HG03108 (cell line): ENCODE measurements around the gene MTARC1.

Experiments
- ATAC-seq: cut with Tn5 transposase; IDR thresholded peaks from one replicate; pipeline ENCODE4 v1.9.1; 2021; ENCODE audit warnings: moderate library complexity; ENCODE audit not compliant: unreplicated experiment

The MTARC1 gene

DNA sequence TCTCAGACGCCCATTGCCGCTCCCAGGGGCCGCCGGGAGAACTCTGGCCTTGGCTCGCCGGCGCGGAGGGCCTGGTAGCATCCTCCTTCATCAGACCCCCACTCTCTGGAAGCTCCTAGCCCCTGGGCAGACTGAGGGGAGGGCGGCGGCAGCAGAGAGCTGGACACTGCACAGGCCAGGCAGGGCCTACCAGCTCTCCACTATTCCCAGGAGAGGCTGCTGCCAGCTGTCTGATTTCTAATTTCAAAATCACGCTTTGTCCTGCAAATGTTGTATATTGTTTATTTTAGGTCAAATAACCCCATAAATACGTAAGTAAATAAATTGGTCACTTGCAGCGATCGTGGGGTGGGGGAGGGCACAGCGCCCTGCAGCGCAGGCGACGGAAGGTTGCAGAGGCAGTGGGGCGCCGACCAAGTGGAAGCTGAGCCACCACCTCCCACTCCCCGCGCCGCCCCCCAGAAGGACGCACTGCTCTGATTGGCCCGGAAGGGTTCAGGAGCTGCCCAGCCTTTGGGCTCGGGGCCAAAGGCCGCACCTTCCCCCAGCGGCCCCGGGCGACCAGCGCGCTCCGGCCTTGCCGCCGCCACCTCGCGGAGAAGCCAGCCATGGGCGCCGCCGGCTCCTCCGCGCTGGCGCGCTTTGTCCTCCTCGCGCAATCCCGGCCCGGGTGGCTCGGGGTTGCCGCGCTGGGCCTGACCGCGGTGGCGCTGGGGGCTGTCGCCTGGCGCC, at the start of gene MTARC1:
Gene MTARC1, plus strand, starts transcription at position 577 of the 732 bp plus-strand sequence. Its CDS starts 32 bp downstream, at position 609.
- ATAC-seq: peak; percentile 72

DNA sequence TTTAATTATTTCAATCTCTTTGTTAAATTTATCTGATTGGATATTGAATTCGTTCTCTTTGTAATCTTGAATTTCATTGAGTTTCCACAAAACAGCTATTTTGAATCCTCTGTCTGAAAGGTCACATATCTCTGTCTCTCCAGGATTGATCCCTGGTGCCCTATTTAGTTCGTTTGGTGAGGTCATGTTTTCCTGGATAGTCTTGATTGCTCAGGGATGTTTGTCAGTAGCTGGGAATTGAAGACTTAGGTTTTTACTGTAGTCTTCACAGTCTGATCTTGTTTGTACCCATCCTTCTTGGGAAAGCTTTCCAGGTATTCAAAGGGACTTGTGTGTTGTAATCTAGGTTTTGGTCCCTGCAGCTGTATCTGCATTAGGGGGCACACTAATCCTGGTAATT, 45.4 kb upstream of the MTARC1 start:
- no peak for ATAC-seq

DNA sequence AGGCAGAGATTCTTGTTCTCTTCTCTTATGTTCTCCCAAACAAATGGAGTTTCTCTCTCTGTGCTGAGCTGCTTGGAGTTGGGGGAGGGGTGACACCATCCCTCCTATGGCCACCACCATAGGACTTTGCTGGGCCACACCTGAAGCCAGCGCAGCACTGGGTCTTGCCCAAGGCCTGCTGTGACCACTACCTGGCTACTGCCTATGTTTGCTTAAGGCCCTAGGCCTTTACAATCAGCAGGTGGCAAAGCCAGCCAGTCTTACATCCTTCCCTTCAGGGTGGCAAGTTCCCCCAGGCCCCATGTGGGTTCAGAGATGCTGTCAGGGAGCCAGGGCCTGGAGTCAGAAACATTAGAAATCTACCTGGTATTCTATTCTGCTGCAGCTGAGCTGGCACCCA, 44.9 kb upstream of the MTARC1 start:
- no peak for ATAC-seq

DNA sequence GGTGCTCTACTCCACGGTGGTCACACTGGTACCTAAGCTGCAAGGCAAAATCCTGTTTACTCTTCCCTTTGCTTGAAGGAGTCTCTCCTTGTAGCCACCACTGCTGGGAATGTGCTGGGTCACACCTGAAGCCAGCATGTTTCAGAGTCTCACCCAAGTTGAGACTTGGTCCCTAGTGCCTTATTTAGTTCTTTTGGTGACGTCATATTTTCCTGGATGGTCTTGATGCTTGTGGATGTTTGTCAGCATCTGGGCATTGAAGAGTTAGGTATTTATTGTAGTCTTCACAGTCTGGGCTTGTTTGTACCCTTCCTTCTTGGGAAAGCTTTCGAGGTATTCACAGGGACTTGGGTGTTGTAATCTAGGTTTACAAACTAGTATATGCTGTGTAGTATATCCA, 44.2 kb upstream of the MTARC1 start:
- ATAC-seq: no peak

DNA sequence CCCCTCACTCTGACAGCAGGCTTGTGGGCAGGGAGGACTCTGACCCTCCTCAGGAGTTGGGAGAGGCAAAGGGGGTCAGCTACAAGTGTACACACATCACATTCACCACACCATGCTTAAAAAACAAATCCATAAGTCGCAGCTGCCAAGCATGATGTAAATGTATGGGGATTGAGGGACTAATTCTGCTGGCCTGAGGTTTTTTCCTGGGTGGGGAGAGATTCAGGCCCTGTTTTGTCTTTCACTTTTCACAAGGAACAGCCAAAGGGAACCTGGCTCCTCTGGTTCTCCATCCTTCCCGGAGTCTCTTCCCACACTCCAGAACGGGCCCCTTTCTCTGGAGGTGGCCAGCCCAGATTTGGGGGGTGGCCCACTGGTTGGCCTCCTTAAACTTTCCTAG, 39.9 kb upstream of the MTARC1 start:
- no peak for ATAC-seq

DNA sequence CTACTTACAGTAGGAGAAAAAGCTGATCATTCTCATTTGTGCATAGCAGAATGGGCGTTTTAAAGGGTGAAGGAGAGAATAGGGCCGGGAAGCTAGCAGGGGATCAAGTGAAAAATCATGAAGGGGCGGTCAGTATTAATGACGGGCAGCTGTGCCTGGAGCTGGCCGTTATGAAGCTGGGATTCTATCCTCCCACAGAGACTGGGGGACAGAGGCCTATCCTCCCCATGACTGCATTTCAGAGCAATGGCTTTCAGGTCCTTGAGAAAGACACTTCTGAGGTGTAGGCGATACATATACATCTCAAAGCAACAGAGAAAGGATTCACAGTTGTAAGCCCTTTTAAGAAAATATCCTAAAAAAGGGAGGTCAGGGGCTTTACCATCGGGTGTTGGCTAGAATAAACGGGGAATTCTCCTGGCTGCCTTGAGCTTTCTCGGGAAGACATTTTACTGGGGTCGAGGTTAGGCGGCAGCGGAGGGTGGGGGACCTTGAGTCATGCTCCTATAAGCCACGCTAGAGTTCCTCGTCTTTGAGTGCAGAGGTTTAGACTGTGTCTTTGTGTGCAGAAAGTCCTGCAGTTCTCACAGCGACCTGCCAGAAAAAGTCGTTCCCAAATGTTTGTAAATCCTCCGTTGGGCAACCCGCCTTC, 39.1 kb upstream of the MTARC1 start:
- peak; percentile 3 for ATAC-seq

DNA sequence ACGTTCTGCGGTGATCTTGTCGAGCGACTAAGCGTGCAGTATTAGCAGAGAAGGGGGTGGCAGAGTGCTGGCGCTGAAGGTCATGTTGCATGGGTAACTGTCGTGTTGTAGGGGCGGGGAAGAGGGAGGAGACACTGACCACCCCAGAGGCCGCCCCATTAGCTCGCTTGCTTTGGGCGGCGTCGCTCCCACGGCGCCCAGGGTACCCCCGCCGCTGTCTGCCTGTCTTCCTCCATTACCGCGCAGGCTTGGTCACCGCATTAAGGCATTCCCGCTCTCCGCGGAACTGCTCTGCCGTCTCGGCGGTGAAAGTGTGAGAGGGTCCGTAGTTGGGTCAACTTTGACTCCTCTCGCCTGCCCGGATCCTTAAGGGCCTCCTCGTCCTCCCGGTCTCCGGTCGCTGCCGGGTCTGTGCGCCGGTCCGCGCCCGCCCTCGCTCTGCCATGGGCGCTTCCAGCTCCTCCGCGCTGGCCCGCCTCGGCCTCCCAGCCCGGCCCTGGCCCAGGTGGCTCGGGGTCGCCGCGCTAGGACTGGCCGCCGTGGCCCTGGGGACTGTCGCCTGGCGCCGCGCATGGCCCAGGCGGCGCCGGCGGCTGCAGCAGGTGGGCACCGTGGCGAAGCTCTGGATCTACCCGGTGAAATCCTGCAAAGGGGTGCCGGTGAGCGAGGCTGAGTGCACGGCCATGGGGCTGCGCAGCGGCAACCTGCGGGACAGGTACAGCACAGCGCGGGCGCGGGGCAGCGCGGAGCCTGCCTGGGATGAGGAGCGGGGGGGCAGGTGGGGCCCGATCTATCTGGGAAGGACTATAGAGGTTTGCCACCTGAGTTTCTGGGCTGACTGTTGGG, 38.4 kb upstream of the MTARC1 start, which contains the start of gene MTARC2:
Gene MTARC2, plus strand, starts transcription at position 234 of the 846 bp plus-strand sequence. Its CDS starts 210 bp downstream, at position 444.
- peak; percentile 91 for ATAC-seq

DNA sequence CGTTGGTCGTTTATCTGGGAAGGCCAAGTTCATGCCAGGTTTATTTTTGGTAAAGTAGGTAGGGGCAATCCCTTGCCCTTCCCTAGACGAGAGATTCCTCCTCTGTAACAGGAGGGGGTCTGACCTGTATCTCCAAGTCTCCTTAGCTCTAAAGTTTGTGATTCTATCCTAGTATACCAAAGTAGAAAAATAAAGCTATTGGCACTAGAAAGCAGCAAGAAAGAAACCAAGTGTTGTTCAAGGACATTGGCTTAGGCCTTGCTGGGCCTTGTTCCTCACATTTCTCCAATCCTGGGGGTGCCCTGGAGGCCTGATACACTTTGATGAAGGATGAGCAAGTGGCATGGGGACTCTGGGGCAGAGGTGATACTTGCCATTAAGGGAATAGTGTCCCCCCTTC, 37.8 kb upstream of the MTARC1 start:
- no peak for ATAC-seq

DNA sequence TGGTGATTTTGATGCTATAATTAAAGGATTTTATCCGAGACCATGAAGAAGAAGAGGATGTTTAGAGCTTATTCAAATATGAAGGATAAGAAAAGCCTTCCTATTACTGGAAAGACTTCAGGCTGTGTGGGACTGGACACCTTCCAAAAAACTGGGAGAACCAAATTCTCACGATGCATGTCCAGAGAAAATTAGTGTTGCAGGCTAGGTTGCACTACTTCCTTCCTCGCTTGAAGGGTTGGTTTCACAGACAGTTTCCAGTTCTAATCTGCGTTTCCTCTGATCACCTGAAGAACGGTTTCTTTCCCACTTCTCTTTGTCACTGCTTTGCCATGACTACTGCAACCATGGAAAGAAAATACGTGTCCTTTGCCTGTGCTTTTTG, 36.6 kb upstream of the MTARC1 start:
- no peak for ATAC-seq

DNA sequence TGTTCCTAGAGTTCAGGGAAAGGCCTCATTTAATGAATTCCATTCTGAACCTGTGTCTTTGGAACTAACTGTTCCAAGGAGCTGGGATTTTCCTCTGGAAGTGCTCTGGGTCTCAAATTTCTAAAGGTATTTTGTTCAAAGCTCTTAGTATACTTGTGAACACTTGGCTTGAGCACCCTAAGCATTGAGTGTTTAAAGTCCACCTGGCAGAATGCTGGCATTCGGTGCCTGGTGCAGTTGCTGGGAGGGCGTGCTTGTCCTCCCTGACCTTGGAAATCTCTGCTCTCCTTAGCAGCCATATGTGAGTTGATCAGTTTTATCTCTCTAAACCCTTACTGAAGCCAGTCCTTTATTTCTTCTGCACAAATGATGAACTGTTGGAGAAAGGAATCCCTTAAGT, 35.6 kb upstream of the MTARC1 start:
- ATAC-seq: no peak

DNA sequence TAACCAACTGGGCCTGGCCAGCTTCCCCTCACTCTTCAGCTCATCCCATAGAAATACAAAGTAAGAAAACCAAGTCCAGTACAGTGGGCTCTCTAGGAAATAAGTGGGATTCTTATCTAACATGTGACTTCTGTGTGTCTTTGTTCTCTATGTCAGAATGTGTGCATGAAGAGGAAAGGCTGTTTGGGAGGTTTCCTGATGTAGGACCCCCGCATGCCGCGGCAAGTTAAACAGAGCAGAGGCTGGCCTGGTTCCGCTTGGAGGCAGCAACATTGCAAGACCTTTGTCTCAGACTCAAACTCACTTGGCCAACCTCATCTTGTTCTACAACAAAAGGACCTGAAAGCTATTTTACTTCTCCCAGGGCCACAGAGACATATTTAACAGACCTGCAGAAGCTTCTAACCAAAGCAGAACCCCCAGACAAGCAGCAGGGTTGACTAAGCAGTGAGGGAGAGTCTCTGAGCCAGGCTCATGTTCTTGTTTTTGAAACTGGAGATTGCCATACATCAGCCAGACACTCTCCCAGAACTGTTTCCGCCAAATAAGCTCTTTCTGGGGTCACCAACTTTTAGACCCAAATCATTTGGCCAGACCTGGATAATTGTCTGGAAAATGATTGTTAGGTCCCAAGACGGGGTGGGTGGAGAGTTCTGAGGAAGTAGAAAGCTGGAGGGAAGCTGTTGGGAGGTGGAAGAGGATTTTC, 32.3 kb upstream of the MTARC1 start:
- ATAC-seq: no peak

DNA sequence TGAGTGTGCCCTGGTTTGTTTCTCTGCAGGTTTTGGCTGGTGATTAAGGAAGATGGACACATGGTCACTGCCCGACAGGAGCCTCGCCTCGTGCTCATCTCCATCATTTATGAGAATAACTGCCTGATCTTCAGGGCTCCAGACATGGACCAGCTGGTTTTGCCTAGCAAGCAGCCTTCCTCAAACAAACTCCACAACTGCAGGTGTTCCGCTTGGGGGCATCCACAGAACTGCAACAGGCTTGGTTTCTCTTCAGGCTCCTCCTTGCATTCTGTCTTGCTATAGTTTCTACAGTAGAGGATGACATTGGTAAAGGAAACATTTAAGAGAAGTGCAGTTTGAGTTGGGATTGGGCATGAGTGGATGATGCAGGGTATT, 31.8 kb upstream of the MTARC1 start:
- ATAC-seq: no peak

DNA sequence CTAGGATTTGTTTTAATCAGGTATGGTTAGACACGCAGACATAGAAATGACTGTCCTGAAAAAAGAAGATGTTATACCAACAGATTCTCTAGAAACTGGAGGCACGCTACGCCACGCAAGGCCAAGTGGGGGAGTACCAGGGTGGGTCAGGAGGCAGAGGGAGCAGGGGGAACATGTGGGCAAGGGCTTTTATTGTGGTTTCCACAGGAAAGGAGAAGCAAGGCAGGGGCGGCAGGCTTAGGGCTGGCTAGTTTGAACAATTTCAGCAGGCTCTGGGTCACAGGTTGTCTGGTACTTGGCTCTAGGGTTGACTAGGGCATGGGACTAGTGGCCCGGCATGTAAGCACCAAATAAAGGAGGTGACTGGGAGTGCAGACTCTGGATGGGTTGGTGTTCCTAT, 31.4 kb upstream of the MTARC1 start:
- no peak for ATAC-seq

DNA sequence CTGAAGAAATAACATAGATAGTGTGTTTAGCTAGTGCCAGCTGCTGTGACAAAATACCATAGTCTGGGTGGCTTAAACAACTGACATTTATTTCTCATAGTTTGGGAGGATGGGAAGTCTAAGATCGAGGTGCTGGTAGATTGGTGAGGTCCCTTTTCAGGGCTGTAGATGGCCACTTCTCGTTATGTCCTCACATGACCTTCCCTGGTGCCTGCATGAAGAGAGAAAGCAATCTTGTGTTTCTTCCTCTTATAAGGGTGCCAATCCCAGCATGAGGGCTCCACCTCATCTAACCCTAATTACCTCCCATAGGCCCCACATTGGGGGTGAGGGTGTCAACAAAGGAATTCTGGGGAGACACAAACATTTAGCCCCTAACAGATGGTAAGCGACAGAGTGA, 29.3 kb upstream of the MTARC1 start:
- ATAC-seq: no peak

DNA sequence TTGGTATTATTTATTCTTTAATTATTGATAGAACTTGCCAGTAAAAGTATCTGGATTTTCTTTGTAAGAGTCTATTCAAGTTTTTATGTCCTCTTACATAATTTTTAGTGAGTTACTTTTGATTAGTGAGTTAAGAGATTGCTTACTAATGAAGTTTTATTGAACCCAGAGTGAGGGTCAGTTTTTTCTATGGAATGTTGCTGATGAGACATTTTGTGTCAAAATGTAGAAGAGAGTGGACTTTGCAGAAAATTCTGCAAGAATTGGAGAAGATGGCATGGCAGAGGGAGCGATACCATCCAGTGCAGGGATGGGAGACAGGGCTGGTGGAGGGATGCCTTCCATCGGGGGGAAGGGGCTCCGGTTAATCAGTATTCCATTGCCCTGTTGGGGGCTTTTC, 27.6 kb upstream of the MTARC1 start:
- ATAC-seq: no peak

DNA sequence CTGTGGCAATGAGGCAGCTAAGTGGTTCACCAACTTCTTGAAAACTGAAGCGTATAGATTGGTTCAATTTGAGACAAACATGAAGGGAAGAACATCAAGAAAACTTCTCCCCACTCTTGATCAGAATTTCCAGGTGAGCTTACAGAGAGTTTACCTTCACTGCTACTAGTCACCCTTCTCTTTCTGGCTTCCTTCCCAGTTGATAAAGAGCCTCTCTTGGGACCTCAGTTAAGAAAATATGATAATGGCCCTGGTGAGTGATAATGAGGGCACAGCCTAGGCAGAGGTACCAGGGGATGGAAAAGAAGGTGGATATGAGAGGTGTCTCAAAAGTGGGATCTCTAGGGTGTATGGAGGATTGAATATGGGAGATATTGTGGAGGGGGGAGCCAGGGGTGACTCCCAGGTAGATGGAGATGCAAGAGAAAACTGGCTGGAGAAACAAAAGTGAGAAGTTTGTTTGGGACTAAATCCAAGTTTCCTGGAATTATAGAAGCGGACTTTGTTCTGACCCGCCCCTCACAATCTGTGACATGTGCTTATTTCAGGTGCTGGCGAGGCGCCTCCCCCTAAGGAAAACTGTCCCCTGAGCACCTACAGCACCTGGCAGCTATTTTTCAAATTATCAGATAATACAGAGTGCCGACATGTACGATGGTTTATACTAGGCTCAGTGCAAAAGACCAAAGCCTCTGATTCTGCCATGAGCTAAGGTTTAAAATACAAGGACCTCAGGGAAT, 24.9 kb upstream of the MTARC1 start:
- ATAC-seq: no peak

DNA sequence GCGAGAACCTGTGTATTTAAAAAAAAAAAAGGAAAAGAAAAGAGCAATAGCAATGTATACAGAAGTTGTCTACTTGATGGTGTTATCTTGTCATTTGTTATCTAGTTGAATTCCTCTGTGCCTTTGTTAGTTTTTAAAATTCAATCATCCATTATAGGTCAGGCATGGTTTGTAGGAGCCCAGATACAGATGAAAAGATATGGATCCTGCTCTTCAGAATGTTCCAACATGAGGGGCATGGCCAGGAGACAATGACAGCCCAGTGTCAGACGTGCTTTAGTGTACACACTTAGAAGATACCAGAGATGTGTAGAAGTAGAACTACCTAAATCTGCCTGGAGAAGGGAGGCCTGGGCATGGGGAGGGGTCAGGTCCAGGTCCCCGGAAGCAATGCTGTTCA, 22.0 kb upstream of the MTARC1 start:
- no peak for ATAC-seq

DNA sequence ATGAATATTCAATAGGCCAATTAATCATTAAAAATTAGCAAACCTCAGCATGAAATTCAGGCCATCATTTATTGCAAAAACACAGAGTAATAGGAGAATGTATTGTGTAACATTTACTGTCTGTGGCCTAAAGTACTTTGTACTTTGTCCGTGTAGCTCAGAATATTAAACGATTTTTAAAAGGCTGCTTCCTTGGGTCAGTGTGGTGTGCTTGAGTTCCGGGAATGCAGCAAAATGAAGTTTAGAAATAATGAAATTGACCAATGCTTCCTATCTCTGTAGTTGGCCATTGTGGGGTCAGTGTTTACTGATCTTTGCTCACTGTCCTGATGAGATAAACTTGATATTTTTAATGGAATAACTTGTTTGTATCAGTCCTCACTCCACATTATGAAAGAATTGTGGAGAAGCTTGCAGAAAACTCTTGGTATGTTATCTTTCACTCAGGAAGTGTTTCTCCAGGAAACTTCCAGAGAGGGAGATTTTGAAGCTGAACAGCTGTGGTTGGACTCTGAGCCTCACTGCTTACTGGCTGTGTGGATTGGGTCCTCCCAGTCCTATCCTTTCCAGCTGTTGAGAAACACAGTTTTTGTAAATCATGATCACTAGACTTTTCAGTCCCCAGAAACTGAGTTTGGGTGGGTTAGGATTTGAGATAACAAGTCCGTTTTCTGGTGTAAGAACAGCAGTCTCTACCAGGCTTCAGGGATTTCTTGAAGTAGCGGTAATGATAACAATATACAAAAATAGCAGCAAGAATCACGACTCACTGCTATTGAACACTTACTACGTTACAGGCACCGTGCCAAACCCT, 19.2 kb upstream of the MTARC1 start:
- ATAC-seq: no peak

DNA sequence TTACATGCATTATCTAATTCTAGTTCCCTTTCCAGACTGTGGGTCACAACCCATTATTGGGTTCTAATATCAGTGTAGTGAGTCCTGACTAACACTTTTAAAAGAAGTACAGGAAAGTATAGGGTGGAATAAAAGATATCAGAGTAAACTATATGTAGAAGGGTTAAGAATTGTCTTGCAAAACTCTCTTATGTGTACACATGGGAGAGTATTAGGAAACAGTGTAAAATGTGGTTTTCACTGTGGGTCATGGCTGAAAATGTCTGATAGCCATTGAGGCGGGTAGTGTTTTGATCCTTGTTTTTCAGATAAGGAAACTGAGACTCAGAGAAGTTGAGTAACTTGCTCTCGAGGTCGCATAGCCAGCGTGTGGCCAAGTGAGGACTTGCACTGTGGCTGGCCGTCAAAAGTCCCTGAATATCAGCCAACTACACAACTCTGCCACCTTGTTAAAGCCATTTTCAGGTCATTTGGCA, 18.5 kb upstream of the MTARC1 start:
- ATAC-seq: peak; percentile 31
